ENCODE measurements around the gene ABITRAM. TPM values are rescaled to one million over a fixed set of nuclear protein-coding genes. Genes with fewer than 3 reads are reported as not detected.

The ABITRAM gene
- total RNA-seq, 1 donor from 2014 or later = 16.0 TPM

DNA sequence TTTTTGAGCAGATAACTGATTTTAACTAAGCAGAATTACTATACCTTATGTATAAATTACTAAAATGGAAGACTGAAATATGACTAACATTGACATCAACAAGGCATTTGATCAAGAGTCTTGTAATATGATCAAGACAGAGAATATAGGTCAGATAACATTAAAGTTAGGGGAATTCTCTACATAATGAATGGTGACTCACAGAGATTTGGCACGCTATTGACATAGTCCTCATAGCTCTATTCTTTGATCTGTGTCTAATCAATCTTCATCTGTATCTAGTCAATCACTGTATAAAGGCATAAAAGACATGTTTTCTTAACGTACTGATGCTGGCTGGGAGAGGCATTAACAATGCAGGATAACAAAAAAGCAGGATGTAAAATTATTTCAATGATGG is 17.4 kb downstream of the ABITRAM start:
- Histone ChIP-seq H3K27me3 (no peaks in the 10 kb centered on the region), H3K27ac (no peak overlapping the region), H3K9me3 (no peaks in the 10 kb centered on the region), H3K4me1 (no peaks in the 10 kb centered on the region), H3K4me3 (no peak overlapping the region), H3K36me3 (no peaks in the 10 kb centered on the region)
- intact Hi-C loops (cut with DNase I) = no loop called here
- DNase-seq (ENCODE audit: extremely low spot score in 2 of 2) = no peak
- TF ChIP-seq, protein P1, sequence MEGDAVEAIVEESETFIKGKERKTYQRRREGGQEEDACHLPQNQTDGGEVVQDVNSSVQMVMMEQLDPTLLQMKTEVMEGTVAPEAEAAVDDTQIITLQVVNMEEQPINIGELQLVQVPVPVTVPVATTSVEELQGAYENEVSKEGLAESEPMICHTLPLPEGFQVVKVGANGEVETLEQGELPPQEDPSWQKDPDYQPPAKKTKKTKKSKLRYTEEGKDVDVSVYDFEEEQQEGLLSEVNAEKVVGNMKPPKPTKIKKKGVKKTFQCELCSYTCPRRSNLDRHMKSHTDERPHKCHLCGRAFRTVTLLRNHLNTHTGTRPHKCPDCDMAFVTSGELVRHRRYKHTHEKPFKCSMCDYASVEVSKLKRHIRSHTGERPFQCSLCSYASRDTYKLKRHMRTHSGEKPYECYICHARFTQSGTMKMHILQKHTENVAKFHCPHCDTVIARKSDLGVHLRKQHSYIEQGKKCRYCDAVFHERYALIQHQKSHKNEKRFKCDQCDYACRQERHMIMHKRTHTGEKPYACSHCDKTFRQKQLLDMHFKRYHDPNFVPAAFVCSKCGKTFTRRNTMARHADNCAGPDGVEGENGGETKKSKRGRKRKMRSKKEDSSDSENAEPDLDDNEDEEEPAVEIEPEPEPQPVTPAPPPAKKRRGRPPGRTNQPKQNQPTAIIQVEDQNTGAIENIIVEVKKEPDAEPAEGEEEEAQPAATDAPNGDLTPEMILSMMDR (IDR thresholded peaks at IDR 0.05) = no peak
- TF ChIP-seq POLR2A (IDR thresholded peaks at IDR 0.05) = no peak
- no peak for TF ChIP-seq POLR2AphosphoS5 (IDR thresholded peaks at IDR 0.05; ENCODE audit: insufficient read depth in 1 of 2, low read depth in 1 of 2)

DNA sequence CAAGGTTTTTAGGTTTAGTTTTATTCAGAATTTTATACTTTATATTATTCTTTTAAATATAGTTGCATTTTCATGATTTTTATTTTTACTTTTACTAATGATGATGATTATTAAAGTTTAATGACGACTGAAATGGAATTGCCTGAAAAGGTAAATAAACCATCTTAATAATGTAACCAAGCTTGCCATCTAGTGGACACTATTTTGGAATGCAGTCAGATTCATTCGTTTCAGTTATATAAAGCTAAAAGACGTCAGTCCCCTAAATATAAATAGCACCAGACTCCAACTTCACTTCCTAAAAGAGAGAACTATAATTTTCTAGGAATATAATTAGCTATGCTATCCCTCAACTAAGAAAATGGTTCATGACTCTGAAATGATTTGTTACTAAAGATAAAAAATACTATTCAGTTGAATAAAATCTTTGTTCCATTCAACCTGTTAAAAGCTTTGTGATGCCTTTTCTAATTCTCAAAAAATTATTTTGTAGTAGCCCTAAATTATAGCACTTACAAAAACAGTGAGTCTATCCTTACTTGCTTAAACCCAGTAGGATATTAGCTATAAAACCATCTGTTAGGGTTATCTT is 19.9 kb downstream of the ABITRAM start:
- intact Hi-C loops (cut with DNase I) = no loop called here
- H3K4me1 ChIP-seq = no peaks in the 10 kb centered on the region
- peak overlapping the region; percentile 42 for H3K27ac ChIP-seq
- H3K36me3 ChIP-seq = no peaks in the 10 kb centered on the region
- no peak for DNase-seq (ENCODE audit: extremely low spot score in 2 of 2)
- TF ChIP-seq POLR2A (IDR thresholded peaks at IDR 0.05) (no peak), POLR2AphosphoS5 (IDR thresholded peaks at IDR 0.05; ENCODE audit: insufficient read depth in 1 of 2, low read depth in 1 of 2) (peak in 1 of 2 donors; percentile 84)
- TF ChIP-seq, protein P1 (IDR thresholded peaks at IDR 0.05) = peak; percentile 40 to 52 (median 47)
- H3K9me3 ChIP-seq = no peaks in the 10 kb centered on the region
- H3K27me3 ChIP-seq = no peaks in the 10 kb centered on the region
- no peak overlapping the region for H3K4me3 ChIP-seq

DNA sequence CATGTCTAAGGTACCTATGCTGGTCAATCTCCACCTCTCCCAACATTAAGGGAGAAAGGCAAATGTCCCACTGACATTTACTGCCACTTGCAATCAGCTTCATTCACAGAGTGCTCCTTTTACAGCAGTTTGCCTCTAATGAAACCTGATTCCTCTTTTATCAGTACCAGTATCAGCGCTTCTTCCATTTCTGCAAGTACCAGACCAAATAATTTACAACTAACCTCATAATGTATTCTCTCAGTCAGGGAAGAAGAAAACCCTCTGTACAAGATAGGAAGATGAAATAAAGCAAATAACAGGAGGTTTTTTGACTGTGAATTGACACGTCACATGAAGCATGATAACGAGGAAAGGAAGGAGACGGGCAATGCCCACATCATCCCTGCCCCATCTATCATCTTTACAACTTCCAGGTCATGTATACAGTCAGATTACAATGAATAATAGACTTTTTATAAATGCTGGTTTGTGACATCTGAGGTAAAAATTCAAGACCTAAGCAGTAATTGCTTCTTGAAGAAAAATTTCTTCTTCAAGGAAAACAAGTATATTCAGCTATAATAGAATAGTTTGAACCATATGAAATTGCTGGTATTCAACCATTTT is 21.9 kb downstream of the ABITRAM start:
- no peaks in the 10 kb centered on the region for H3K9me3 ChIP-seq
- no peak overlapping the region for H3K27ac ChIP-seq
- intact Hi-C loops (cut with DNase I) = no loop called here
- H3K36me3 ChIP-seq = no peaks in the 10 kb centered on the region
- H3K4me1 ChIP-seq = no peaks in the 10 kb centered on the region
- H3K27me3 ChIP-seq = no peaks in the 10 kb centered on the region
- TF ChIP-seq POLR2AphosphoS5 (IDR thresholded peaks at IDR 0.05; ENCODE audit: insufficient read depth in 1 of 2, low read depth in 1 of 2) = no peak
- TF ChIP-seq, protein P1 (IDR thresholded peaks at IDR 0.05) = no peak
- no peak for TF ChIP-seq POLR2A (IDR thresholded peaks at IDR 0.05)
- no peak for DNase-seq (ENCODE audit: extremely low spot score in 2 of 2)
- H3K4me3 ChIP-seq = no peak overlapping the region

DNA sequence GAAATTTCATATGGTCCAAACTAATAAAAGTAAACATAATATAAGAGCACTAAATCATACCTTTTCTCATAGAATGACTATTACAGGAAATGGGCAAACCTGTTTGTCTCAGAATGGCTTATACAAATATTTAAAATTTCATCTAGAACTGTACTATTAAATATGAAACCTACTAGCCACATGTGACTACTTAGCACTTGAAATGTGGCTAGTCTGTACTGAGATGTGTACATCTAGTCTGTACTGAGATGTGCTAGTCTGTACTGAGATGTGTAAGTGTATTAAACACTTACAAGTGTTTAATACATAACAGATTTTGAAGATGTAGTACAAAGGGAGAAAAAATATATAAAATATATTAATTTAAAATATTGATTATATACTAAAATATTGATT is 22.4 kb downstream of the ABITRAM start:
- Histone ChIP-seq H3K27me3 (no peaks in the 10 kb centered on the region), H3K9me3 (no peaks in the 10 kb centered on the region), H3K27ac (no peak overlapping the region), H3K36me3 (no peaks in the 10 kb centered on the region), H3K4me1 (no peaks in the 10 kb centered on the region), H3K4me3 (no peak overlapping the region)
- TF ChIP-seq POLR2AphosphoS5 (IDR thresholded peaks at IDR 0.05; ENCODE audit: insufficient read depth in 1 of 2, low read depth in 1 of 2) (no peak), POLR2A (IDR thresholded peaks at IDR 0.05) (no peak)
- TF ChIP-seq, protein P1 (IDR thresholded peaks at IDR 0.05) = no peak
- intact Hi-C loops (cut with DNase I) = no loop called here
- DNase-seq (ENCODE audit: extremely low spot score in 2 of 2) = no peak

DNA sequence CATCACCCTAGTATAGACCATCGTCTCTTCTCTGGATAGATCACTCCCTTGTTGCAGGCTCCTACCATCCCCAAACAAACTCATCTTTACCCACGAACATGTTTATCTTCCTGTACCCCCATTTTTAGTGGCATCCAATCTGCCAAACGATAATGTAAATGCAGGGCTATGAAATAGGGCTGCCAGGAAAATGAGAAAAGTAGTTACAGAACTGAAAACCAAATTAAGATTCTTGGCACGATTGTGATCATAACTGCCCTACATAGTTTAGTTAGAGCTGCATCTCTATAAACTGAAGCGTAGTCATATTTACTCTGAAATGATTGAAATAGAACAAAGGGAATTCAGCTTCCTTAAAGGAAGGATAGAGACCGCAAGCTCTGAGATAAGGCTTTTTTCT is 26.1 kb downstream of the ABITRAM start:
- H3K9me3 ChIP-seq = no peaks in the 10 kb centered on the region
- DNase-seq (ENCODE audit: extremely low spot score in 2 of 2) = no peak
- H3K36me3 ChIP-seq = no peaks in the 10 kb centered on the region
- no peak overlapping the region for H3K27ac ChIP-seq
- H3K27me3 ChIP-seq = no peaks in the 10 kb centered on the region
- H3K4me1 ChIP-seq = no peaks in the 10 kb centered on the region
- intact Hi-C loops (cut with DNase I) = no loop called here
- no peak for TF ChIP-seq POLR2A (IDR thresholded peaks at IDR 0.05)
- no peak for TF ChIP-seq POLR2AphosphoS5 (IDR thresholded peaks at IDR 0.05; ENCODE audit: insufficient read depth in 1 of 2, low read depth in 1 of 2)
- TF ChIP-seq, protein P1 (IDR thresholded peaks at IDR 0.05) = no peak
- no peak overlapping the region for H3K4me3 ChIP-seq
